Suprapubic skin (tissue), 4 donors: ENCODE measurements around the gene AGBL5. TPM values are rescaled to one million over a fixed set of nuclear protein-coding genes. Genes with fewer than 3 reads are reported as not detected.

Experiments used
- DNase-seq, 2 donors: peaks; one replicate each; pipeline ENCODE4 v3.0.0-alpha.2; 2019; ENCODE audit warnings: low spot score in 2 of 2
- H3K27ac ChIP-seq: fragments of 200-600 bp; sonication (generic); one replicate; pipeline ENCODE4 v1.5.1; 2019
- H3K27me3 ChIP-seq: fragments of 200-600 bp; sonication (generic); one replicate; pipeline ENCODE4 v1.5.1; 2019
- H3K36me3 ChIP-seq: fragments of 200-600 bp; sonication (generic); one replicate; pipeline ENCODE4 v1.5.1; 2019
- H3K4me1 ChIP-seq: fragments of 200-600 bp; sonication (generic); one replicate; pipeline ENCODE4 v1.5.1; 2019
- H3K4me3 ChIP-seq: fragments of 200-600 bp; sonication (generic); one replicate; pipeline ENCODE4 v1.5.1; 2019; ENCODE audit warnings: mild to moderate bottlenecking
- H3K9me3 ChIP-seq: fragments of 200-600 bp; sonication (generic); one replicate; pipeline ENCODE4 v1.5.1; 2019
- EP300 ChIP-seq: sonication (generic); formaldehyde crosslinking; IDR thresholded peaks from one replicate; pipeline ENCODE4 v1.6.1; 2017; ENCODE audit warnings: antibody characterized with exemption
- POLR2A ChIP-seq, 2 donors: fragments of 450-650 bp; IDR thresholded peaks; one replicate each; pipeline ENCODE4 v1.6.1; 2017; ENCODE audit warnings: antibody characterized with exemption in 2 of 2, mild to moderate bottlenecking in 2 of 2, moderate library complexity in 2 of 2
- POLR2AphosphoS5 ChIP-seq, 3 donors: sonication (generic); formaldehyde crosslinking; IDR thresholded peaks; one replicate each; pipeline ENCODE4 v1.6.1; 2017; ENCODE audit warnings: antibody characterized with exemption in 3 of 3
- WGBS: methylation state at CpG from one replicate; pipeline ENCODE4 v1.1.5; 2018; 5-methylcytosine and 5-hydroxymethylcytosine counted together
- total RNA-seq, 4 donors: library from RNA; depleted of rRNA; stranded (reverse); fragments of >200 nt; gene quantifications; one replicate each; pipeline ENCODE4 v1.1.0, GENCODE V29; 2016
- TF ChIP-seq, protein P1 (sequence below), 2 donors: fragments of 200-600 bp in 1 of 2; fragments of 450-650 bp in 1 of 2; sonication (generic) in 1 of 2; IDR thresholded peaks; one replicate each; pipeline ENCODE4 v1.5.1; 2016 to 2019; ENCODE audit warnings: antibody characterized with exemption in 2 of 2, mild to moderate bottlenecking in 1 of 2, moderate library complexity in 1 of 2

The AGBL5 gene
- total RNA-seq, 4 donors from 2014 or later, result 15.3 to 18.9 (median 18.5) TPM

DNA sequence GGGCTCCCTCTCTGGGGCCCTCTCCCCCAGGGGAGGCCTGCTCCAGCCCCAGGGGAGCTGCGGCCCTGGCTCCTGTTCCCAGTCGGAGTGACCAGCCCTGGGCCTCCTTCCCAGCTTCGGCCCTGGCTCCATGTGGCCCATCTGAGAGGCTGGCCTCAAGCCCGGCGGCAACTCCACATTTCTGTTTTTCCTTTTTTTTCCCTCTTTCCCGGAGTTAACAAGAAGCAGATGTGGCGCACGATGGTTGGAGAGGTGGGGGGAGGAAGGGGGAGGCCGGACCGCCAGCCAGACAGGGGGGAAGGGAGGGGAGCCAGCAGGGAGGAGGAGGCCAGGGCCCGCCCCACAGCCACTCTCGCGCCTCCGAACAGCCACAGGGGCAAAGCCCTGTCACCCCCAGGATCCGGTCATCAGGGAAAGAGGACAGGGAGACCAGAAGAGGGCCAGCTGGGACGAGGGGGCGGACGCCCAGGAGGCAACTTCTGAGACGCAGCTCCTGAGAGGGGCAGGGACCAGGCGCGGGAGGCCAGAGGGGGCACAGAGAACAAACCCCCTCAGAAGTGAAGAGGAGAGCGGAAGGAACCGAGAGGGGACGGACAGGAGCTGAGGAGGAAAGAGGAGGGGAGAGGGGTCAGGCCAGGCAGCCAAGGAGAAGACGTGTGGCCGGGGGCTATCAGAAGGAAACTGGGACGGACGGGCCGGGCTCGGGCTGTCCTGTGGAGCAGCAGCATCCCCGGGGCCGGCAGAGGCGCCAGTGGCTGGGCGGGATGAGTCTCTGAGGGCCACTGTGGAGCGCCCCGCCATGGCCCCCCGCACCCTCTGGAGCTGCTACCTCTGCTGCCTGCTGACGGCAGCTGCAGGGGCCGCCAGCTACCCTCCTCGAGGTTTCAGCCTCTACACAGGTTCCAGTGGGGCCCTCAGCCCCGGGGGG, 27.1 kb downstream of the AGBL5 start, which contains the start of gene EMILIN1:
TSS of gene EMILIN1 (plus strand) at position 349 of the 928 bp plus-strand sequence. CDS start at position 800, 451 bp downstream.
- Histone ChIP-seq H3K27me3 (no peaks in the 10 kb centered on the region), H3K4me3 (peak within 1 kb of the TSS; percentile 49), H3K27ac (peak within 1 kb of the TSS; percentile 61), H3K4me1 (peaks cover 47% of the 10 kb centered on the region), H3K9me3 (no peaks in the 10 kb centered on the region), H3K36me3 (no peaks in the 10 kb centered on the region)
- 45% methylated on average over 30 of the region's 41 CpGs for WGBS
- DNase-seq, result peak; percentile 92 to 93
- TF ChIP-seq, protein P1, sequence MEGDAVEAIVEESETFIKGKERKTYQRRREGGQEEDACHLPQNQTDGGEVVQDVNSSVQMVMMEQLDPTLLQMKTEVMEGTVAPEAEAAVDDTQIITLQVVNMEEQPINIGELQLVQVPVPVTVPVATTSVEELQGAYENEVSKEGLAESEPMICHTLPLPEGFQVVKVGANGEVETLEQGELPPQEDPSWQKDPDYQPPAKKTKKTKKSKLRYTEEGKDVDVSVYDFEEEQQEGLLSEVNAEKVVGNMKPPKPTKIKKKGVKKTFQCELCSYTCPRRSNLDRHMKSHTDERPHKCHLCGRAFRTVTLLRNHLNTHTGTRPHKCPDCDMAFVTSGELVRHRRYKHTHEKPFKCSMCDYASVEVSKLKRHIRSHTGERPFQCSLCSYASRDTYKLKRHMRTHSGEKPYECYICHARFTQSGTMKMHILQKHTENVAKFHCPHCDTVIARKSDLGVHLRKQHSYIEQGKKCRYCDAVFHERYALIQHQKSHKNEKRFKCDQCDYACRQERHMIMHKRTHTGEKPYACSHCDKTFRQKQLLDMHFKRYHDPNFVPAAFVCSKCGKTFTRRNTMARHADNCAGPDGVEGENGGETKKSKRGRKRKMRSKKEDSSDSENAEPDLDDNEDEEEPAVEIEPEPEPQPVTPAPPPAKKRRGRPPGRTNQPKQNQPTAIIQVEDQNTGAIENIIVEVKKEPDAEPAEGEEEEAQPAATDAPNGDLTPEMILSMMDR (IDR thresholded peaks at IDR 0.05), result no peak
- TF ChIP-seq EP300, result no peak
- TF ChIP-seq POLR2AphosphoS5 (IDR thresholded peaks at IDR 0.05), result no peak
- no peak for TF ChIP-seq POLR2A (IDR thresholded peaks at IDR 0.05)

DNA sequence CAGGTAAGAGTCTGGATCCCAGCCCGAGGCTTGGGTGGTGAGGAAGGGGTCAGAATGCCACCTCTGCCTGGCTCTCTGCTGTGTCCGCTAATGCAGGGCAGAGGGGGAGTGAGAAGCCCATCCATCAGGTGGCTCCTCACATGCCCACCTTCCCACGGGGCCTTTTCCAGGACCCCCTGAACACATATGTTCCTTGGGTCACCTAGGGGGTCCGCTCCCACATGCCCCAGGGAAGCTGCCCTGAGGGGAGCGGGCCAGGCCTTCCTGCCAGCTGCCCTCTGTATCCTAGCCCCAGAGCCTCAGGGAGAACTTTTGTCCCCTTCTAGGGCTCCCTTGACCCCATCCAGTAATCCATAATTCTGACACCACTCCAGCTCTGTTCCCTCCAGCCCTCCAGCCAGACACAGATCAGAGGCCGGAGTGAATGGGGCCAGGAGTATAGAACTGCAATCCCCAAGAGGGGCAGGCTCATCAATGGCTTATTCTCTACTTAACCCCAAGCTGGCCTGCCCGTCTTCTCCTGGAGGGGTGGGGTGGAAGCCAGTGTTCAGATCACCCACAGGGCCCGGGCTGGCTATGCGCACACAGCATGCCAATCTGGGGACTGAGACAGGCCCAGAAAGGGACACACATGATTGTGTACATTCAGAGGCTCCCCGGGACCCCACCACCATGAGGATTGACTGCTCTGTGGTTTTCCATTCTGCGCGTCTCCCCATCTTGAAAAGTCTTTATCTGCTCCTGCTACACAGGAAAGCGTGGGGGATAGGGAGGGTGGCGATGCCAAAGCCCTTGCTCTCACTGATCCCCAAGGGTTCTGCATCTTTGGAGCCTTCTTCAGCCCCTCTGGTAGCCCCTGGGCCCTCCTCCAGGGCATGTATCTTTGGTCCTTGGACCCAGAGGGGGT, 28.0 kb downstream of the AGBL5 start:
- Histone ChIP-seq H3K4me1 (peaks cover 55% of the 10 kb centered on the region), H3K4me3 (peak overlapping the region; percentile 49), H3K36me3 (no peaks in the 10 kb centered on the region), H3K27ac (peak overlapping the region; percentile 61), H3K27me3 (no peaks in the 10 kb centered on the region), H3K9me3 (no peaks in the 10 kb centered on the region)
- TF ChIP-seq EP300 (no peak), POLR2AphosphoS5 (IDR thresholded peaks at IDR 0.05) (no peak), POLR2A (IDR thresholded peaks at IDR 0.05) (no peak)
- TF ChIP-seq, protein P1 (IDR thresholded peaks at IDR 0.05), result no peak
- 87% methylated on average over 6 of the region's 14 CpGs for WGBS
- DNase-seq, result no peak

DNA sequence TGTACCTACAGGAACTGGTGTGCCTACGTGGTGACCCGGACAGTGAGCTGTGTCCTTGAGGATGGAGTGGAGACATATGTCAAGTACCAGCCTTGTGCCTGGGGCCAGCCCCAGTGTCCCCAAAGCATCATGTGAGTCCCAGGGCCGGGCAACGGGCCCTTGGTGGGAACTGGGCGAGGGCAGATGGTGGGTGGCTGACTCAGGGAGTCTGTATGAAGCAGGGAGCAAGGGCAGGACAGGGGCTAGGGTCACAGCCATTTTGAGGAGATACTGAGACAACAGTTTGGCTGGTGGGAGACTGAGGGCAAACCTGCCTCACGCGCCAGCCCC, 28.6 kb downstream of the AGBL5 start:
- WGBS, result 78% methylated on average over 5 of the region's 7 CpGs
- Histone ChIP-seq H3K9me3 (no peaks in the 10 kb centered on the region), H3K27me3 (no peaks in the 10 kb centered on the region), H3K27ac (no peak overlapping the region), H3K4me1 (peaks cover 57% of the 10 kb centered on the region), H3K4me3 (peak overlapping the region; percentile 49), H3K36me3 (no peaks in the 10 kb centered on the region)
- DNase-seq, result no peak
- TF ChIP-seq EP300 (no peak), POLR2A (IDR thresholded peaks at IDR 0.05) (no peak), POLR2AphosphoS5 (IDR thresholded peaks at IDR 0.05) (no peak)
- TF ChIP-seq, protein P1 (IDR thresholded peaks at IDR 0.05), result no peak

- H3K36me3 ChIP-seq, result no peaks in the 10 kb centered on the region
- 92% methylated on average over 14 of the region's 14 CpGs for WGBS
- no peaks in the 10 kb centered on the region for H3K27me3 ChIP-seq
- H3K4me3 ChIP-seq, result no peak overlapping the region
- H3K9me3 ChIP-seq, result no peaks in the 10 kb centered on the region
- H3K27ac ChIP-seq, result no peak overlapping the region
- peaks cover 57% of the 10 kb centered on the region for H3K4me1 ChIP-seq
- TF ChIP-seq, protein P1 (IDR thresholded peaks at IDR 0.05), result no peak
- TF ChIP-seq POLR2A (IDR thresholded peaks at IDR 0.05), result no peak
- no peak for TF ChIP-seq EP300
- DNase-seq, result no peak
Measured at GRCh38 chr2:27080603-27080936, 29.1 kb downstream of the AGBL5 start.
